NCI-H2107 treated with DMSO at 0.1 percent for 48 hours (cell line): ENCODE results near the gene AKAP7.
"Not testable (repeated sequence)": the region's sequence is repeated elsewhere in the genome, so short reads cannot be mapped to it uniquely, and the experiment has no call there.

Experiments
- DNase-seq: peaks from one replicate; lab custom pipeline; 2025; ENCODE audit not compliant: unreplicated experiment; lab: John Stamatoyannopoulos, UW

The AKAP7 gene

DNA sequence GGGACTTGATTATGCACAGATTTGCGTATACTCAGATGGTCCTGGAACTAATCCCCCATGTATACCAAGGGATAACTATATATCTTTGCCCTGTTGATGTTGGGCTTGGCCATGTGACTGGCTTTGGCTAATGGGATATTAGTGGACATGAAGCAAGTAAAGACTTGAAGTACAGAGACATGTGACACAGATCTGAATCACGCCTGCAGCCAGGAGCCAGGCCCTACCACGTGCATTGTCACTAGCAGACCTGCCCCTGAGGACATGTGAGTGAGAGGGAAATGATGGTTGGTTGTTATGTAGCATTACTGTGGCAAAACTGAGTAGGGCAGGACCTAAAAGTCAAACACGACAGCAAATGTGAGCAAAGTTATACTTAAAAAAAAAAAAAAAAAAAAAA, 155.7 kb downstream of the AKAP7 start:
- DNase-seq: no peak

GRCh38 chr6:131292145-131292938, 157.1 kb downstream of the AKAP7 start:
- no peak for DNase-seq

DNA sequence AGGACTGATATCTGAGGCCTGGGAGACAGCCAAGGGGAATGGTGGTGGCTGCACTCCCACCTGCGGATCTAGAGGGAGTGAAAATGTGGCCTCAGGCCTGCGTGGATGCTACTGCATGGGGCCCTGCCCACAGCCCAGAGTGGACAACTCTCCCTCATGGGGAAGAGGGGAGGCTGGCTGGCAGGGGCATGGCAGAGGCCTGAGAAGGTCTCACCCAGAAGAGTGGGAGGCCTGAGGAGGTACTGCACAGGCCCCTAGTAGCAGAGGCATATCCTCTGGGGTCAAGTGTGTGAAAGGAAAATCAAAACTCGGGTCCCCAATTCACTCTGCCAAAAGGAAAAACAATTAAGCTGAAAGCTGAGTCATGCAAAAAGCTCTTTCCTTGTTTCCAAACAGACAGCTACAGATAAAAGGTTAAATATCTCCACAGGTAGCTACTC, 158.2 kb downstream of the AKAP7 start:
- DNase-seq: no peak

DNA sequence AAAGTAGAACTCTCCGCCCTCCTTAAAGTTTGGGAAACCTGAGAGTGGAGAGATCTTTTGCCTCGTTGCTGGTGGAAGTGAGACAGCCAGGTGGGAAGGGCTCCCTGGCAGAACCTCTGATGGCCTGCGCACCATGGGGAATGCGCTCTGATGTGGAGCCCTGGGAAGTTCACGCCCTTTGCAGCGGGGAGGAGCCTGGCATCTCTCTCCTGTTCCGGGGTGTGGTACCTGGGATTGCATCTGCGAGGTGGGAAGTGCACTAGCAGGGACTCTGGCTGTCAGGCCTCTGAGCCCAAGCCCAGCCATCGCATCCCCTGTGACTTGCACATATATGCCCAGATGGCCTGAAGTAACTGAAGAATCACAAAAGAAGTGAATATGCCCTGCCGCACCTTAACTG, 159.8 kb downstream of the AKAP7 start:
- no peak for DNase-seq

DNA sequence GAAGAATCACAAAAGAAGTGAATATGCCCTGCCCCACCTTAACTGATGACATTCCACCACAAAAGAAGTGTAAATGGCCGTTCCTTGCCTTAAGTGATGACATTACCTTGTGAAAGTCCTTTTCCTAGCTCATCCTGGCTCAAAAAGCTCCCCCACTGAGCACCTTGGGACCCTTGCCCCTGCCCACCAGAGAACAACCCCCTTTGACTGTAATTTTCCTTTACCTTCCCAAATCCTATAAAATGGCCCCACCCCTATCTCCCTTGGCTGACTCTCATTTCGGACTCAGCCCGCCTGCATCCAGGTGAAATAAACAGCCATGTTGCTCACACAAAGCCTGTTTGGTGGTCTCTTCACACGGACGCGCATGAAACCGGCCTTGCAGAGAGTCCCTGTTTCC, 165.6 kb downstream of the AKAP7 start:
- DNase-seq: not testable (repeated sequence)

GRCh38 chr6:131303338-131303930, 168.2 kb downstream of the AKAP7 start:
- no peak for DNase-seq

GRCh38 chr6:131305037-131305850, 170.0 kb downstream of the AKAP7 start:
- DNase-seq: no peak

- no peak for DNase-seq
These were observed 174.2 kb downstream of the AKAP7 start for GRCh38 chr6:131309437-131309836.

DNA sequence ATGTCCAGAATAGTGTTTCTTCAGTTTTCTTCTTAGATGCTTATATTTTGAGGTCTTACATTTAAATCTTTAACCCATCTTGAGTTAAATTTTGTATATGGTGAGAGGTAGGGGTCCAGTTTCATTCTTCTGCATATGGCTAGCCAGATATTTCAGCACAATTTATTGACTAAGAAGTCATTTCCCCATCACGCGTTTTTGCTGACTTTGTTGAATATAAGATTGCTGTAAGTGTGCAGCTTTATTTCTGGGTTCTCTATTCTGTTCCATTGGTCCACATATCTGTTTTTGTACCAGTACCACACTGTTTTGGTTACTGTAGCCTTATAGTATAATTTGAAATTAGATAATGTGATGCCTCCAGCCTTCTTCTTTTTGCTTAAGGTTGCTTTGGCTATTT, 179.6 kb downstream of the AKAP7 start:
- no peak for DNase-seq

GRCh38 chr6:131316654-131317053, 181.4 kb downstream of the AKAP7 start:
- no peak for DNase-seq

- no peak for DNase-seq
These were observed 182.2 kb downstream of the AKAP7 start for GRCh38 chr6:131317516-131317915.

GRCh38 chr6:131321589-131321988, 186.3 kb downstream of the AKAP7 start:
- DNase-seq: no peak

- no peak for DNase-seq
These were observed 186.9 kb downstream of the AKAP7 start for GRCh38 chr6:131322125-131322524.

DNA sequence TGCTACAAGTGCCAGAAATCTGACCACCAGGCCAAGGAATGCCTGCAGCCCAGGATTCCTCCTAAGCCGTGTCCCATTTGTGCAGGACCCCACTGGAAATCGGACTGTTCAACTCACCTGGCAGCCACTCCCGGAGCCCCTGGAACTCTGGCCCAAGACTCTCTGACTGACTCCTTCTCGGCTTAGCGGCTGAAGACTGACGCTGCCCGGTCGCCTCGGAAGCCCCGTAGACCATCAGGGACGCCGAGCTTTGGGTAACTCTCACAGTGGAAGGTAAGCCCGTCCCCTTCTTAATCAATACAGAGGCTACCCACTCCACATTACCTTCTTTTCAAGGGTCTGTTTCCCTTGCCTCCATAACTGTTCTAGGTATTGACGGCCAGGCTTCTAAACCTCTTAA, 190.4 kb downstream of the AKAP7 start:
- DNase-seq: not testable (repeated sequence)

DNA sequence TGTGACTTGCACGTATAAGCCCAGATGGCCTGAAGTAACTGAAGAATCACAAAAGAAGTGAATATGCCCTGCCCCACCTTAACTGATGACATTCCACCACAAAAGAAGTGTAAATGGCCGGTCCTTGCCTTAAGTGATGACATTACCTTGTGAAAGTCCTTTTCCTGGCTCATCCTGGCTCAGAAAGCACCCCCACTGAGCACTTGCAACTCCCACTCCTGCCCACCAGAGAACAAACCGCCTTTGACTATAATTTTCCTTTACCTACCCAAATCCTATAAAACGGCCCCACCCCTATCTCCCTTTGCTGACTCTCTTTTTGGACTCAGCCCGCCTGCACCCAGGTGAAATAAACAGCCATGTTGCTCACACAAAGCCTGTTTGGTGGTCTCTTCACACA, 193.5 kb downstream of the AKAP7 start:
- not testable (repeated sequence) for DNase-seq

DNA sequence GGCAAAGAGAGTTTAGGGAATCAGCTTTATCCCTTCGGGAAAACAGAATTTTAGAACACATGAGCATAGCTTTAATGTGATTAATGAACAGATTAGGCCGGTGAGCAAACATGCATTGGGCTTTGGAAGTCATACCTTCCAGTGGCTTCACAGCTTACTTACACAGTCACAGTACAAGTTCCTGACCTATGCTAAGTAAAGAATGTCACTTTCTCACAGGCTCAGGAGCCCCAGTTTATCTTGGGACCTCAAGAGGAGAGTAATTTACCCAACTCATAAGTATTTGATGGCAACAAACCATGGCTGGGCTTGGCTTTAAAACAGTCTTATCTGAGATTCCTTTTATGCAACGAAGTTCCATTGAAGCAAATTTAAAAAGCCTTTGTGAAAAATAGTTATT, 195.9 kb downstream of the AKAP7 start:
- DNase-seq: no peak

- no peak for DNase-seq
These were observed 196.9 kb downstream of the AKAP7 start for GRCh38 chr6:131331873-131332781.
